ENCODE measurements around the gene MRPS7. TPM values are rescaled to one million over a fixed set of nuclear protein-coding genes. Genes with fewer than 3 reads are reported as not detected.

Gene MRPS7
- polyA plus RNA-seq, 1 donor from 2014 or later: 63.3 TPM

GRCh38 chr17:75249564-75249963, 12.1 kb upstream of the MRPS7 start:
- peaks cover 5% of the 10 kb centered on the region for H3K79me2 ChIP-seq (replicated peaks; ENCODE audit: insufficient read depth, low read length)
- no peak overlapping the region for H3K4me3 ChIP-seq (ENCODE audit: low read length)

GRCh38 chr17:75250009-75250471, 11.6 kb upstream of the MRPS7 start:
- Histone ChIP-seq H3K4me3 (ENCODE audit: low read length) (no peak overlapping the region), H3K9ac (ENCODE audit: low read length) (no peak overlapping the region), H3K79me2 (replicated peaks; ENCODE audit: insufficient read depth, low read length) (peaks cover 5% of the 10 kb centered on the region), H3K9me2 (ENCODE audit: insufficient read depth, low read length) (no peaks in the 10 kb centered on the region), H3F3A (ENCODE audit: insufficient read depth, low read length, poor library complexity, severe bottlenecking) (no peaks in the 10 kb centered on the region), H3K9me3 (ENCODE audit: low read length) (no peaks in the 10 kb centered on the region), H3K36me3 (ENCODE audit: insufficient read depth, low read length) (no peaks in the 10 kb centered on the region), H4K20me1 (ENCODE audit: insufficient read depth) (no peaks in the 10 kb centered on the region), H3K27ac (ENCODE audit: low read length) (no peak overlapping the region), H2AFZ (ENCODE audit: low read depth, low read length) (no peak overlapping the region), H3K4me2 (ENCODE audit: low read length) (no peak overlapping the region), H3K27me3 (ENCODE audit: insufficient read depth, low read depth, low read length) (no peaks in the 10 kb centered on the region)
- TF ChIP-seq SMC3 (conservative IDR thresholded peaks at IDR 0.05; ENCODE audit: poor library complexity) (no peak), RAD21 (conservative IDR thresholded peaks at IDR 0.05) (no peak), CTCF (IDR thresholded peaks at IDR 0.05; ENCODE audit: poor library complexity, severe bottlenecking) (no peak), MXI1 (conservative IDR thresholded peaks at IDR 0.05; ENCODE audit: poor library complexity, severe bottlenecking) (no peak), TAF1 (IDR thresholded peaks at IDR 0.05; ENCODE audit: low read depth) (no peak), REST (IDR thresholded peaks at IDR 0.05; ENCODE audit: borderline replicate concordance) (no peak)

More at GRCh38 chr17:75249564-75249963, 12.1 kb upstream of the MRPS7 start:
- Histone ChIP-seq H3K4me2 (ENCODE audit: low read length) (no peak overlapping the region), H3K9me2 (ENCODE audit: insufficient read depth, low read length) (no peaks in the 10 kb centered on the region), H4K20me1 (ENCODE audit: insufficient read depth) (no peaks in the 10 kb centered on the region), H3K9ac (ENCODE audit: low read length) (no peak overlapping the region), H3F3A (ENCODE audit: insufficient read depth, low read length, poor library complexity, severe bottlenecking) (no peaks in the 10 kb centered on the region), H3K36me3 (ENCODE audit: insufficient read depth, low read length) (no peaks in the 10 kb centered on the region), H3K9me3 (ENCODE audit: low read length) (no peaks in the 10 kb centered on the region), H3K27ac (ENCODE audit: low read length) (no peak overlapping the region), H2AFZ (ENCODE audit: low read depth, low read length) (no peak overlapping the region), H3K27me3 (ENCODE audit: insufficient read depth, low read depth, low read length) (no peaks in the 10 kb centered on the region)
- TF ChIP-seq POLR2AphosphoS5 (IDR thresholded peaks at IDR 0.05) (no peak), RAD21 (conservative IDR thresholded peaks at IDR 0.05) (no peak), EP300 (conservative IDR thresholded peaks at IDR 0.05; ENCODE audit: poor library complexity, severe bottlenecking) (no peak), CTCF (IDR thresholded peaks at IDR 0.05; ENCODE audit: poor library complexity, severe bottlenecking) (no peak), EZH2 (IDR thresholded peaks at IDR 0.05; ENCODE audit: borderline replicate concordance, insufficient read depth, low read length, poor library complexity, severe bottlenecking) (no peak), TAF1 (IDR thresholded peaks at IDR 0.05; ENCODE audit: low read depth) (no peak), REST (IDR thresholded peaks at IDR 0.05; ENCODE audit: borderline replicate concordance) (no peak), MXI1 (conservative IDR thresholded peaks at IDR 0.05; ENCODE audit: poor library complexity, severe bottlenecking) (no peak)
